K562 (cell line): ENCODE measurements around the gene AMOTL1. TPM values are rescaled to one million over a fixed set of nuclear protein-coding genes. Genes with fewer than 3 reads are reported as not detected.
A peak's percentile ranks its signal among the peaks of the same experiment; 100 is the strongest.

Experiments used
- ARNT ChIP-seq, 2 experiments: fragments of 450-650 bp; IDR thresholded peaks; 2 replicates each; pipeline ENCODE4 v1.6.1; 2016; ENCODE audit warnings: mild to moderate bottlenecking in 1 of 2
- CHD7 ChIP-seq: fragments of 200-600 bp; sonication (generic); IDR thresholded peaks from one replicate; pipeline ENCODE4 v1.6.1; 2012; ENCODE audit warnings: mild to moderate bottlenecking, low read depth, low read length, inconsistent platforms
- CREB1 ChIP-seq, 2 experiments: sonication (generic) in 1 of 2; formaldehyde crosslinking in 1 of 2; IDR thresholded peaks; 2 replicates each; pipeline versions ENCODE4 v1.6.1 to v1.8.0; 2012 to 2022; ENCODE audit warnings: inconsistent platforms in 1 of 2, mild to moderate bottlenecking in 1 of 2, missing genetic modification reagents in 1 of 2, moderate library complexity in 1 of 2
- FOXM1 ChIP-seq, 2 experiments: fragments of 450-650 bp in 1 of 2; sonication (generic) in 1 of 2; formaldehyde crosslinking in 1 of 2; IDR thresholded peaks; 2 replicates each; pipeline versions ENCODE4 v1.6.1 to v1.9.0; 2017 to 2022; ENCODE audit warnings: low read depth in 2 of 2, mild to moderate bottlenecking in 2 of 2, missing genetic modification reagents in 1 of 2, moderate library complexity in 1 of 2
- FOXP1 ChIP-seq: sonication (generic); formaldehyde crosslinking; IDR thresholded peaks from 2 replicates; pipeline ENCODE4 v1.8.0; 2022; ENCODE audit warnings: mild to moderate bottlenecking, missing genetic modification reagents
- HMBOX1 ChIP-seq: sonication (generic); IDR thresholded peaks from 2 replicates; pipeline ENCODE4 v1.6.1; 2016
- LCOR ChIP-seq: sonication (generic); formaldehyde crosslinking; IDR thresholded peaks from 2 replicates; pipeline ENCODE4 v1.8.0; 2022; ENCODE audit warnings: mild to moderate bottlenecking, missing genetic modification reagents
- MAFF ChIP-seq: IDR thresholded peaks from 2 replicates; pipeline ENCODE4 v1.6.1; 2012; ENCODE audit warnings: low read length, improper control_type of control experiment
- MAFG ChIP-seq: fragments of 450-650 bp; conservative IDR thresholded peaks from 2 replicates; pipeline ENCODE4 v1.6.1; 2016; ENCODE audit warnings: missing genetic modification characterization, missing compliant biosample characterization
- PCBP2 ChIP-seq: fragments of 200-400 bp; formaldehyde crosslinking; IDR thresholded peaks from 2 replicates; pipeline ENCODE4 v1.6.1; 2018; ENCODE audit warnings: low read length, low read depth, mild to moderate bottlenecking, moderate library complexity; ENCODE audit not compliant: poor library complexity, severe bottlenecking
- USF2 ChIP-seq: sonication (generic); formaldehyde crosslinking; IDR thresholded peaks from 2 replicates; pipeline ENCODE4 v1.5.0; 2020; ENCODE audit warnings: missing genetic modification reagents
- ZBTB12 ChIP-seq: fragments of 250-450 bp; sonication (Bioruptor Pico); IDR thresholded peaks from 2 replicates; pipeline ENCODE4 v1.4.0; 2020
- ZNF41 ChIP-seq: fragments of 250-450 bp; sonication (Bioruptor Pico); conservative IDR thresholded peaks from 2 replicates; pipeline ENCODE4 v1.4.0; 2020; ENCODE audit warnings: mild to moderate bottlenecking
- polyA plus RNA-seq, 8 experiments: library from polyadenylated mRNA; depleted of rRNA in 4 of 8; stranded (reverse) in 5 of 8; unstranded in 3 of 8; fragments of >200 nt; fragmentation: Nextera tagmentation in 2 of 8; fragmentation: Illumina TruSeq in 1 of 8; extraction: Ambion mirVana in 2 of 8; extraction: Trizol in 1 of 8; gene quantifications; 2 replicates each; pipeline versions ENCODE4 v1.2.1 to v1.2.3, GENCODE V29; 2011 to 2014; ENCODE audit warnings: inconsistent platforms in 1 of 8, missing spikeins in 1 of 8
- total RNA-seq, 7 experiments: library from RNA; depleted of rRNA in 6 of 7; stranded (reverse); fragments of >200 nt in 6 of 7; fragmentation: Illumina TruSeq in 2 of 7; extraction: Trizol in 2 of 7; gene quantifications; 2 replicates each; pipeline versions ENCODE4 v1.2.1 to v1.2.3, GENCODE V29; 2011 to 2021; ENCODE audit warnings: low replicate concordance in 1 of 7

AMOTL1 gene
- total and polyA plus RNA-seq, 9 of the 15 experiments (the other 6 are each of a cell fraction or from before 2014, with no cell fraction given), result 4.0 to 35.4 (median 14.0) TPM

GRCh38 chr11:94731880-94732601, 36.1 kb upstream of the AMOTL1 start (continued):
- TF ChIP-seq ZNF41 (no peak), HMBOX1 (no peak), MAFF (no peak), CREB1 (IDR thresholded peaks at IDR 0.05) (no peak), CREB1 (CRISPR knock-in tag; IDR thresholded peaks at IDR 0.05) (no peak), CHD7 (no peak), MAFG (tag) (peak; percentile 18), ZBTB12 (CRISPR knock-in tag) (0 out of 2 replicates have a peak, but pooled peaks have one; percentile 9), ARNT (IDR thresholded peaks at IDR 0.05) (no peak), PCBP2 (no peak), USF2 (CRISPR knock-in tag) (no peak), FOXM1 (IDR thresholded peaks at IDR 0.05; ENCODE audit: low read depth) (no peak), FOXM1 (CRISPR knock-in tag; IDR thresholded peaks at IDR 0.05; ENCODE audit: low read depth) (no peak), LCOR (CRISPR knock-in tag) (no peak), FOXP1 (no peak)
